ENCODE results near the gene AP2A1.

DNA sequence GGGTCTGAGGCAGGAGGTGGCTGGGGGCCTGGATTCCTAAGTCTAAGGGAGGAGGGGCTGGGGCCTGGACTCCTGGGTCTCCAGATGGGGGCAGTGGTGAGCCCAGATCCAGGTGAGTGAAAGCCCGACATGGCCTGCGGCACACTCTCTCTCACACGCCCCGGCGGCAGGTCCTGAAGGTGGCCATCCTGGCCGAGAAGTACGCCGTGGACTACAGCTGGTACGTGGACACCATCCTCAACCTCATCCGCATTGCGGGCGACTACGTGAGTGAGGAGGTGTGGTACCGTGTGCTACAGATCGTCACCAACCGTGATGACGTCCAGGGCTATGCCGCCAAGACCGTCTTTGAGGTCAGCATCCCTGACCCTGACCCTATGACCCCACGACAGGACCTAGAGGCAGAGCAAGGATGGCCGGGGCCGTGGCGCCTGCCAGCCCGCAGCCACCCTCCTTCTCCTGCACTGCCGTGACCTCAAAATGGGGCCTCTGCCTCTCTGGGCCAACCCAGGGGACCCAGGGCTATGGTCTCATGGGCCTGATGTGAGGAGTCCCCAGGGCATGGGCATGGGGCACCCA lies 33.1 kb downstream of the AP2A1 start:
- TF ChIP-seq CHD2 (IDR thresholded peaks at IDR 0.05; ENCODE audit: low read length, partially characterized antibody) (no peak), SMC3 (IDR thresholded peaks at IDR 0.05) (no peak), POLR2A (IDR thresholded peaks at IDR 0.05; ENCODE audit: low read length) (no peak), NPAS2 (CRISPR knock-in tag; IDR thresholded peaks at IDR 0.05; ENCODE audit: borderline replicate concordance) (no peak), MAZ (IDR thresholded peaks at IDR 0.05; ENCODE audit: borderline replicate concordance, low read depth, low read length) (no peak)
- TF ChIP-seq, protein P1, sequence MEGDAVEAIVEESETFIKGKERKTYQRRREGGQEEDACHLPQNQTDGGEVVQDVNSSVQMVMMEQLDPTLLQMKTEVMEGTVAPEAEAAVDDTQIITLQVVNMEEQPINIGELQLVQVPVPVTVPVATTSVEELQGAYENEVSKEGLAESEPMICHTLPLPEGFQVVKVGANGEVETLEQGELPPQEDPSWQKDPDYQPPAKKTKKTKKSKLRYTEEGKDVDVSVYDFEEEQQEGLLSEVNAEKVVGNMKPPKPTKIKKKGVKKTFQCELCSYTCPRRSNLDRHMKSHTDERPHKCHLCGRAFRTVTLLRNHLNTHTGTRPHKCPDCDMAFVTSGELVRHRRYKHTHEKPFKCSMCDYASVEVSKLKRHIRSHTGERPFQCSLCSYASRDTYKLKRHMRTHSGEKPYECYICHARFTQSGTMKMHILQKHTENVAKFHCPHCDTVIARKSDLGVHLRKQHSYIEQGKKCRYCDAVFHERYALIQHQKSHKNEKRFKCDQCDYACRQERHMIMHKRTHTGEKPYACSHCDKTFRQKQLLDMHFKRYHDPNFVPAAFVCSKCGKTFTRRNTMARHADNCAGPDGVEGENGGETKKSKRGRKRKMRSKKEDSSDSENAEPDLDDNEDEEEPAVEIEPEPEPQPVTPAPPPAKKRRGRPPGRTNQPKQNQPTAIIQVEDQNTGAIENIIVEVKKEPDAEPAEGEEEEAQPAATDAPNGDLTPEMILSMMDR (IDR thresholded peaks at IDR 0.05): no peak
- TF ChIP-seq, protein P2, sequence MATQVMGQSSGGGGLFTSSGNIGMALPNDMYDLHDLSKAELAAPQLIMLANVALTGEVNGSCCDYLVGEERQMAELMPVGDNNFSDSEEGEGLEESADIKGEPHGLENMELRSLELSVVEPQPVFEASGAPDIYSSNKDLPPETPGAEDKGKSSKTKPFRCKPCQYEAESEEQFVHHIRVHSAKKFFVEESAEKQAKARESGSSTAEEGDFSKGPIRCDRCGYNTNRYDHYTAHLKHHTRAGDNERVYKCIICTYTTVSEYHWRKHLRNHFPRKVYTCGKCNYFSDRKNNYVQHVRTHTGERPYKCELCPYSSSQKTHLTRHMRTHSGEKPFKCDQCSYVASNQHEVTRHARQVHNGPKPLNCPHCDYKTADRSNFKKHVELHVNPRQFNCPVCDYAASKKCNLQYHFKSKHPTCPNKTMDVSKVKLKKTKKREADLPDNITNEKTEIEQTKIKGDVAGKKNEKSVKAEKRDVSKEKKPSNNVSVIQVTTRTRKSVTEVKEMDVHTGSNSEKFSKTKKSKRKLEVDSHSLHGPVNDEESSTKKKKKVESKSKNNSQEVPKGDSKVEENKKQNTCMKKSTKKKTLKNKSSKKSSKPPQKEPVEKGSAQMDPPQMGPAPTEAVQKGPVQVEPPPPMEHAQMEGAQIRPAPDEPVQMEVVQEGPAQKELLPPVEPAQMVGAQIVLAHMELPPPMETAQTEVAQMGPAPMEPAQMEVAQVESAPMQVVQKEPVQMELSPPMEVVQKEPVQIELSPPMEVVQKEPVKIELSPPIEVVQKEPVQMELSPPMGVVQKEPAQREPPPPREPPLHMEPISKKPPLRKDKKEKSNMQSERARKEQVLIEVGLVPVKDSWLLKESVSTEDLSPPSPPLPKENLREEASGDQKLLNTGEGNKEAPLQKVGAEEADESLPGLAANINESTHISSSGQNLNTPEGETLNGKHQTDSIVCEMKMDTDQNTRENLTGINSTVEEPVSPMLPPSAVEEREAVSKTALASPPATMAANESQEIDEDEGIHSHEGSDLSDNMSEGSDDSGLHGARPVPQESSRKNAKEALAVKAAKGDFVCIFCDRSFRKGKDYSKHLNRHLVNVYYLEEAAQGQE (IDR thresholded peaks at IDR 0.05): no peak
- TF ChIP-seq, protein P3, sequence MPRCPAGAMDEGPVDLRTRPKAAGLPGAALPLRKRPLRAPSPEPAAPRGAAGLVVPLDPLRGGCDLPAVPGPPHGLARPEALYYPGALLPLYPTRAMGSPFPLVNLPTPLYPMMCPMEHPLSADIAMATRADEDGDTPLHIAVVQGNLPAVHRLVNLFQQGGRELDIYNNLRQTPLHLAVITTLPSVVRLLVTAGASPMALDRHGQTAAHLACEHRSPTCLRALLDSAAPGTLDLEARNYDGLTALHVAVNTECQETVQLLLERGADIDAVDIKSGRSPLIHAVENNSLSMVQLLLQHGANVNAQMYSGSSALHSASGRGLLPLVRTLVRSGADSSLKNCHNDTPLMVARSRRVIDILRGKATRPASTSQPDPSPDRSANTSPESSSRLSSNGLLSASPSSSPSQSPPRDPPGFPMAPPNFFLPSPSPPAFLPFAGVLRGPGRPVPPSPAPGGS (IDR thresholded peaks at IDR 0.05): no peak

Measured in A549 (cell line).